HCT116 (cell line): ENCODE results near the gene ZDHHC21. TPM values are rescaled to one million over a fixed set of nuclear protein-coding genes. Genes with fewer than 3 reads are reported as not detected.

Experiments used
- ATAC-seq: fragments of 200-7000 bp; cut with Tn5 transposase; 2 replicates; pipeline ENCODE4 v1.9.1; 2020; ENCODE audit warnings: mild to moderate bottlenecking, moderate library complexity
- BruUV-seq: library from RNA; stranded (reverse); fragments of 400-500 nt; replicated peaks from 2 replicates; lab custom pipeline; 2021; lab: Mats Ljungman, UMichigan
- CTCF ChIA-PET: fragments of 300-600 bp; sonication (Branson Sonifier 250); formaldehyde crosslinking; loops from one replicate; lab custom pipeline; 2021; ENCODE audit warnings: antibody characterized with exemption; lab: Charles Lee
- POLR2A ChIA-PET: fragments of 300-600, 350-600 bp; sonication (Branson Sonifier 250); formaldehyde crosslinking; loops from one replicate; lab custom pipeline; 2021; ENCODE audit warnings: antibody characterized with exemption; lab: Charles Lee
- RAD21 ChIA-PET, 2 experiments: fragments of 300-600 bp; sonication (Branson Sonifier 250); formaldehyde crosslinking; loops; one replicate each; lab custom pipeline; 2023; ENCODE audit warnings: low total read pairs in 2 of 2; ENCODE audit not compliant: uncharacterized antibody in 2 of 2, unreplicated experiment in 2 of 2, low non-redundant PET in 1 of 2; lab: Charles Lee
- DNase-seq: peaks from one replicate; pipeline ENCODE4 v3.0.0-alpha.2; 2010; ENCODE audit warnings: low read depth, low spot score
- H2AFZ ChIP-seq: fragments of 200-600 bp; shearing (Covaris generic), sonication (generic); 2 replicates; pipeline ENCODE4 v1.6.1; 2017; ENCODE audit warnings: low read depth, mixed run types, mixed read lengths, antibody characterized with exemption, low read length; ENCODE audit not compliant: poor library complexity, severe bottlenecking
- H3K27ac ChIP-seq: 2 replicates; pipeline ENCODE4 v1.5.1; 2012; ENCODE audit warnings: low read depth, low read length
- H3K27me3 ChIP-seq: fragments of 200-600 bp; sonication (generic); 2 replicates; pipeline ENCODE4 v1.6.1; 2016; ENCODE audit warnings: mixed run types, low read length, mixed read lengths; ENCODE audit not compliant: insufficient read depth
- H3K36me3 ChIP-seq, 2 experiments: fragments of 200-500 bp in 1 of 2; fragments of 200-600 bp in 1 of 2; sonication (Bioruptor generic) in 1 of 2; sonication (generic) in 1 of 2; 2 replicates each; pipeline versions ENCODE4 v1.5.1 to v1.6.1; 2014 to 2016; ENCODE audit warnings: low read length in 2 of 2, inconsistent platforms in 1 of 2, mixed read lengths in 1 of 2, mixed run types in 1 of 2; ENCODE audit not compliant: insufficient read depth in 2 of 2, control insufficient read depth in 1 of 2
- H3K4me1 ChIP-seq, 2 experiments: fragments of 200-600 bp in 1 of 2; sonication (generic) in 1 of 2; 2 replicates each; pipeline versions ENCODE4 v1.5.1 to v1.6.1; 2012 to 2017; ENCODE audit warnings: low read length in 2 of 2, inconsistent platforms in 1 of 2, mild to moderate bottlenecking in 1 of 2, mixed read lengths in 1 of 2, mixed run types in 1 of 2, moderate library complexity in 1 of 2; ENCODE audit not compliant: insufficient read depth in 2 of 2, control insufficient read depth in 1 of 2
- H3K4me2 ChIP-seq: fragments of 200-600 bp; sonication (generic); 2 replicates; pipeline ENCODE4 v1.6.1; 2017; ENCODE audit warnings: mixed run types, low read length, mixed read lengths
- H3K4me3 ChIP-seq, 2 experiments: fragments of 200-600 bp in 1 of 2; sonication (generic) in 1 of 2; replicated peaks in 1 of 2; 2 replicates each; pipeline ENCODE4 v1.5.1; 2011 to 2016; ENCODE audit warnings: low read length in 2 of 2, control low read depth in 1 of 2, low read depth in 1 of 2, mild to moderate bottlenecking in 1 of 2, mixed read lengths in 1 of 2, mixed run types in 1 of 2
- H3K79me2 ChIP-seq: fragments of 200-600 bp; sonication (generic); 2 replicates; pipeline ENCODE4 v1.6.1; 2017; ENCODE audit warnings: mild to moderate bottlenecking, mixed run types, low read length, moderate library complexity, mixed read lengths; ENCODE audit not compliant: insufficient read depth
- H3K9ac ChIP-seq: fragments of 200-600 bp; sonication (generic); 2 replicates; pipeline ENCODE4 v1.6.1; 2016; ENCODE audit warnings: low read length, mixed read lengths
- H3K9me2 ChIP-seq: fragments of 200-600 bp; sonication (generic), shearing (Covaris generic); 2 replicates; pipeline ENCODE4 v1.6.1; 2017; ENCODE audit warnings: mixed run types, mild to moderate bottlenecking, moderate library complexity; ENCODE audit not compliant: insufficient read depth
- H3K9me3 ChIP-seq, 2 experiments: fragments of 200-500 bp in 1 of 2; fragments of 200-600 bp in 1 of 2; sonication (Bioruptor generic) in 1 of 2; sonication (generic) in 1 of 2; 2 replicates each; pipeline ENCODE4 v1.6.1; 2014 to 2017; ENCODE audit warnings: low read length in 2 of 2, mixed read lengths in 2 of 2, inconsistent platforms in 1 of 2, low read depth in 1 of 2, mild to moderate bottlenecking in 1 of 2, mixed run types in 1 of 2, moderate library complexity in 1 of 2; ENCODE audit not compliant: control insufficient read depth in 1 of 2, insufficient read depth in 1 of 2
- H4K20me1 ChIP-seq: fragments of 200-600 bp; sonication (generic), shearing (Covaris generic); 2 replicates; pipeline ENCODE4 v1.6.1; 2017; ENCODE audit warnings: mixed run types, mild to moderate bottlenecking, moderate library complexity; ENCODE audit not compliant: insufficient read depth
- ATF3 ChIP-seq: IDR thresholded peaks from 2 replicates; pipeline ENCODE4 v1.6.1; 2012
- CEBPB ChIP-seq: IDR thresholded peaks from 2 replicates; pipeline ENCODE4 v1.6.1; 2012; ENCODE audit warnings: low read depth
- EGR1 ChIP-seq: IDR thresholded peaks from 2 replicates; pipeline ENCODE4 v1.6.1; 2012; ENCODE audit warnings: low read depth
- EZH2 ChIP-seq: fragments of 200-600 bp; sonication (generic); IDR thresholded peaks from 2 replicates; pipeline ENCODE4 v1.6.1; 2017; ENCODE audit warnings: antibody characterized with exemption, mixed run types
- JUND ChIP-seq: IDR thresholded peaks from 2 replicates; pipeline ENCODE4 v1.6.1; 2012
- POLR2A ChIP-seq: IDR thresholded peaks from 2 replicates; pipeline ENCODE4 v1.7.0; 2011; ENCODE audit warnings: borderline replicate concordance; ENCODE audit not compliant: insufficient read depth, insufficient read length; ENCODE audit errors: extremely low read depth
- POLR2AphosphoS5 ChIP-seq: IDR thresholded peaks from 2 replicates; pipeline ENCODE4 v1.6.1; 2011; ENCODE audit warnings: mild to moderate bottlenecking, low read depth, low read length, moderate library complexity
- RAD21 ChIP-seq: IDR thresholded peaks from 2 replicates; pipeline ENCODE4 v1.6.1; 2012; ENCODE audit warnings: low read depth, mild to moderate bottlenecking
- REST ChIP-seq: IDR thresholded peaks from 2 replicates; pipeline ENCODE4 v1.6.1; 2012; ENCODE audit warnings: low read depth
- SRF ChIP-seq: IDR thresholded peaks from 2 replicates; pipeline ENCODE4 v1.6.1; 2012; ENCODE audit warnings: low read depth
- ZFX ChIP-seq: fragments of 450-650 bp; IDR thresholded peaks from 2 replicates; pipeline ENCODE4 v1.6.1; 2017
- ZNF274 ChIP-seq: fragments of 200-500 bp; sonication (Bioruptor generic); IDR thresholded peaks from 2 replicates; pipeline ENCODE4 v1.6.1; 2014; ENCODE audit warnings: mild to moderate bottlenecking, low read depth, low read length, inconsistent platforms
- intact Hi-C: fragments of 100-400 bp; cut with micrococcal nuclease; formaldehyde crosslinking; loops from 2 replicates; pipeline ENCODE4 v1.10.0; 2022
- total RNA-seq: library from RNA; stranded (reverse); gene quantifications from one replicate; pipeline ENCODE4 v1.2.1, GENCODE V29; 2021; ENCODE audit not compliant: unreplicated experiment

The ZDHHC21 gene
- total RNA-seq, 1 experiment from 2014 or later, result 5.9 TPM

GRCh38 chr9:14640294-14640693, 52.9 kb downstream of the ZDHHC21 start:
- no peaks in the 10 kb centered on the region; the same call in 1 of the 2 replicates for H4K20me1 ChIP-seq
- H3K9me2 ChIP-seq, result no peaks in the 10 kb centered on the region
- no peaks in the 10 kb centered on the region for H3K36me3 ChIP-seq
- ChIA-PET CTCF (no interaction called here), RAD21 (no interaction called here), POLR2A (no interaction called here)
- no peaks in the 10 kb centered on the region for H3K27me3 ChIP-seq
- no peak overlapping the region for H3K4me3 ChIP-seq
- no peaks in the 10 kb centered on the region for H3K9me3 ChIP-seq
- H3K4me2 ChIP-seq, result no peak overlapping the region
- intact Hi-C loops, result loop anchor here (10.0 kb wide), 1 partner anchor 175 kb away; no protein-coding TSS in a partner anchor
- no peaks in the 10 kb centered on the region for H3K79me2 ChIP-seq
- BruUV-seq, result no TSS peak
- no peak overlapping the region for H3K27ac ChIP-seq
- no peak overlapping the region for H3K9ac ChIP-seq
- no peak for DNase-seq
- no peak overlapping the region for H2AFZ ChIP-seq
- TF ChIP-seq EZH2 (no peak), POLR2AphosphoS5 (no peak), RAD21 (no peak), CEBPB (no peak), ATF3 (no peak), POLR2A (no peak), ZNF274 (no peak), EGR1 (no peak), ZFX (no peak), JUND (no peak), SRF (no peak), REST (no peak)
- TF ChIP-seq, all 23 proteins: peak for 0
- ATAC-seq, result no peak
- no peaks in the 10 kb centered on the region for H3K4me1 ChIP-seq
